Measurements from ENCODE around the gene ZNF101.

Gene ZNF101

DNA sequence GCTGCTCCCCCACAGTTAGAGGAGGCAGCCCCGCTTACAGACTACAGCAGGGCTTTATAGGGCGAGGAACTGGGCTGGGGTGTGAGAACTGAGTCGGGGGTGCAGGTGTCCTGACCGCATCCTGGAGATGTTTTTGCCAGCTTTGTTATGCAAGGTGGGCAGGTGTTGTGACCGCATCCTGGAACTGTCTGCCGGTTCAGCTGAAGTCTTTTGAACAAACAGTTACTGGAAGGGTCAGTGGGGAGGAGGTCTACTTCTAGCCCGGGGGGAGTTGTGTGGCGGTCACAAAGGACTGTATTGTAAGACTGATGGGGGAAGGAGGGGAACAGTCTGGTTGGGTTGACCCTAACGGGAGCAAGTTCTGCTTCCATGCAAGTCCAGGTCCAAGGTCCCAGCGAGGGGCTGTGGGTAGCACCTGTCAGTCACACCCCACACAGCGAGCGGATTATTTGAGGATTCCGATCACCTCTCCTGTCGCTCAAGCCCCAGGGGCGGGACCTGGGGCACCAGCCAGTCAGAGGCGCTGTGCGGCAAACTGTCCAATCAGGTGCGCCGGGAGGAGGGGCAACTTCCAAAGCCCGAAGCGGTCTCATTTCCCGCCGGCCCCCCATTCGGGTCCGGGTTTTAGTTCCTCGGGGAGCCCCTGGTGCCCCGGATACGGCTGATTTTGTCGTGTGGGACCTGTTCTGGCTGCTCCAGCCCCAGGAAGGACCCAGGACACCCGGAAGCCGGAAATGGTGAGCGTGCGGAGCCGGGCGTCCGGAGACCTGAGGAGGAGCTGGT is at the start of gene ZNF101:
Gene ZNF101 (plus strand): TSS at position 610 of the 783 bp plus-strand sequence. CDS start 125 bp downstream, at position 735.
- DNase-seq (ENCODE audit: low read depth in 2 of 2): peak; percentile 67 to 68

DNA sequence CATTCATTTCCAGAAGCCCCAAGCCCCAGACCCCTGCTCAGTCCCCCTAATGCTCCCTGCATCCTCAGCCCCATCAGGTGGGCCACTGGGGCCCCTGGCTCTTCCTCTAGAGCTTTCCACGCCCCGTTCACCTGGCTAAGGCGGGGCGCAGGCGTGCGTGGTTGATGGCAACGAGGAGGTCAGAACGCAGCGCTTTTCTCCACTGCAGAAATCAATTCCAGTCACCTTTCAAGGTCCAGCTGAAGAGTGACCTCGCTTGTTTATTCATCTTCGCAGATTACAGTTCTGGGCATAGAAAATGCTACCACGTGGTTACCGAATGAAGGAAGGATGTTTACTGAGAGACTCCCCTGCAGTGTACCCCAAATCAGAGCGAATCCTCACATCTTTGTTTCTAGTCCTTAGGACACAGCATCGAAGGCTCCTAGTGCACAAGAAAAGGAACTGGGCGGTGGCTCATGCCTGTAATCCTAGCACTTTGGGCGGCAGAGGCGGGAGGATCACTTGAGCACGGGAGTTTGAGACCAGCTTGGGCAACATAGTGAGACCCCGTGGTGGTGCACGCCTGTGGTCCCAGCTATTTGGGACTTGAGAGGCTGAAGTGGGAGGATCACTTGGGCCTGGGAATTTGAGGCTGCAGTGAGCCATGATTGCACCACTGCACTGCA is 49.3 kb upstream of the ZNF101 start:
- no peak for DNase-seq (ENCODE audit: low read depth in 2 of 2)

DNA sequence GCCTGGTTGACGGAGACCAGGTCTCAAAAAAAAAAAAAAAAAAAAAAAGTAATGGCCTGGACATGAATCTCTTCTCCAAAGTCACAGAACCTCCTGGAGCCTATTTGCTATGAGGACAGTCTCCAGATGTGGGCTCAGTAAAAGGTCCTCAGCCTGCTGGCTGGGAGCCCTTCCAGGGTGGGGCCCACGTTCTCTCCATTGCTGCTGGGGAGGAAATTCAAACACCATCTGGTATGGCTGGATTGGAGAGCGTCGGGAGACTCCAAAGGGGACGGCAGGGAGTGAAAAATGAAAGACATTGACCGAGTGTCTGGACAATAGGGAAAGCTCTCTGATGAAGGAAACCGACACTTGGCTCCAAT is 48.8 kb upstream of the ZNF101 start:
- DNase-seq (ENCODE audit: low read depth in 2 of 2): no peak

DNA sequence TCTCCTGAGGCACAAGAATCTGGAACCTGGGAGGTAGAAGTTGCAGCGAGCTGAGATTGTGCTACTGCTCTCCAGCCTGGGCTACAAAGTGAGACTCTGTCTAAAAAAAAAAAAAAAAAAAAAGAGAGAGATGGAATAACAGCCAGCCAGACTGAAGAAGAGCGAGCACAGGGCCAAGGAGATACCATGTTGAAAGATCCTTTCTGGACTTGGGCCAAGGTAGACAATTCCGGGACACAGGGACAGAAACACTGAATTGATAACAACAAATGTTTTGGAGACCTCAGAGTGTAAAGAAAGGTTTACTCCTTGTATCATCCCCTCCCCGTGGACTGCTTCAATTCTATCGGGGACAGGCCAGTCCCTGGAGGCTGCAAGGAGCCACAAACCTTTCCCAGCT is 45.3 kb upstream of the ZNF101 start:
- DNase-seq (ENCODE audit: low read depth in 2 of 2): no peak

DNA sequence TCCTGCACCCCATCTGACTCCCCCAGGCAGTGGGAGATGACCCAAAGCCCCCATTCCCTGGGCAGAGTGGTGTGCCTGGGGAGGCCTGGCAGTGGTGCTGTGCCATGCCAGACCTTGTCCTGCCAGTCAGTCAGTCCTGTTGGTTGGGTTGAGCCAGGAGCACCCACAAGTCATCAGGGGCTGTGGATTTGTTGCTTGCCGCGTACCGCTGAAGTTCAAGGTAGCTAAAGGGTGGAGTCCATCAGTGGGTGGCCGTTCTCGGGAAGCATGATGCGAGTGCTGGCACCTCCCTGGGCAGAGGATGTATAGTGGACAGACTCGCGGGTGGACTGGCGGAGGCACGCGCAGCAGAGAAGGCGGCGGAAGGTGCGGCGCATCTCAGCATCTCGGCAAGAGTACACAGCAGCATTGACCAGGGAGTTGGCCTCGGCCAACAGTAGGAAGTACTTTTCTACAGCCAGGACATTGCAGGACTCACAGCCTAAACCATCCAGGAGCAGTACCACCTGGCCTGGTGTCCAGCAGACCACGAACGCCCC is 44.5 kb upstream of the ZNF101 start:
- no peak for DNase-seq (ENCODE audit: low read depth in 2 of 2)

DNA sequence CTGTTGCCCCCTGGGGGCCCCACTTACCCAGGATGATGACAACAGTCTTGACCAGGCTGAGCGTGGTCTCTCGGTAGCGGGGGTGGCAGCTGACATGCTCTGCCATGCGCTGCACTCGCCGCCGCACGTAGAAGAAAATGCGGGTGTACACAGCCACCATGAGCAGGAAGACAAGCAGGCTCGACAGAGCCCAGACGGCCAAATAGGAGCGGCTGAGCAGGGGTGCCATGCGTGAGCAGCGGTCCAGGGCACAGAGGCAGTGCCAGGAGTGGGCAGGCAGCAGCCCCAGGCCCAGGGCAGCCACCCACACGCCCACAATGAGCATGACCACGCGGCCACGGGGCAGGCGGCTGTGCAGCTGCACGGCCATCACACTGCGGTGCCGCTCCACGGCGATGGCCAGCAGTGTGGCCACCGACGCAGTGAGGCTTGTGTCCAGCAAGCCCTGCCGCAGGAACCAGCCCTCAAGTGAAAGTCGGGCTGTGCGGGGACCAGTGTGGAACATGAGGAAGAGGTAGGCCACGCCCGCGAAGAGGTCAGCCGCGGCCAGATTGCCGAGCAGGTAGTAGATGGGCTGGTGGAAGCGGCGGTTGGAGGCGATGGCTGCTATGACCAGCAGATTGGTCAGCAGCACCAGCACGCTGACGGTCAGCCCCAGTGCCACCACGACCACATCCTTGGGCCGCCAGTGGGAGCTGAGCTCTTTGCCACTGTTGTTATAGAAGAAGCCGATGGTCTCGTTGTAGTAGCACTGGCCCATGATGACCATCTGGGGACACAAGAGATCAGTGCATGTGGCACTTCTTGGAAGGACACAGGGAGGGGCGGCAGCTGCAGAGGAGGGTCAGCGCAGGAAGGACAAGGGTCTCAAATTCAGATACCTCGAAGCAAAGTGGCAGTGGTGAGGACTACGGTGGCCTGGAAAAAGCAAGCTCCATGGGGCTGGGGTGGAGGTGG is 41.8 kb upstream of the ZNF101 start:
- no peak for DNase-seq (ENCODE audit: low read depth in 2 of 2)

DNA sequence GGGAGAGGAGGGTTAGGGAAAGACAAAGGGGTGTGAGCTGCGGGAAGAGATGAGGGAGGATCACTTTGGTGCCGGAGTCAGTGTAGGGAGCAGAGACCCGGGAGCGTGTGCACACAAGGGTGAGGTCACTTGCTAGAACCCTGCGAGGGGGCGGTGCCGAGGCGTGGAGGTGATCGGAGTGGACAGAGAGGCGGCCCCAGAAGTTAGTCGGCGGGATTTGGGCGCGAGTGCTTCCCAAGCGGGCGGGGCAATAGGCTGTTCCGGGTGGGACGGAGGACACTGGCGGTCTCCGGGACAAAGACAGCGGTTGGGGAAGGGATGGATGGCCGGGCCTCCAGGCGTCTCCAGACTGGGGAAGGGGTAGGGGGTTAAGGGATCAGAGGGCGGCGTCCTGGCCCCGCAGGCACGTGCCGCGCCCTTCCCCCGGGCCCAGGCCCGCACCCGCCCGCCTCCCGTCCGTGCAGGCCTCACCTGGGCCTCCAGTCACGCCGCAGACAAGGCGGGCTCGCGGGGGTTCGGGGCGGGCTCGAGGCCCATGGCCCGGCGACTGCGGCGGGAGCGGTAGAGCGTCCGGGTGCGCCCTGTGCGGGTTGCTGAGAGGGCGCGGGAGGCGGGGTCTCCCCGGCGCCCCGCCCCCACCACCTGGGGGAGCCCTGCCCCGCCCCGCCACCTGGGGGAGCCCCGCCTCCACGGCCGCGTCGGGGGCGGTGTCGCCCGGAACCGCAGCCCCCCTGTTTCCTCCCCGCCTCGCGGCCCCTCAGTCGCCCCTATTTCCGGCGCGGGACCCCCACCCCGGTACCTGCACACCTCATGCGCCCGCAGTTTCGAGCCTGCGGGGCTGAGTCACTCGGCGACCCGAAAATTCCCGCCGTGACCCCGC is 40.8 kb upstream of the ZNF101 start, which contains the start of gene LPAR2:
Gene LPAR2 (minus strand): TSS at position 600 of the 880 bp plus-strand sequence. CDS start 945 bp downstream, outside the sequence.
- DNase-seq (ENCODE audit: low read depth in 2 of 2): no peak

DNA sequence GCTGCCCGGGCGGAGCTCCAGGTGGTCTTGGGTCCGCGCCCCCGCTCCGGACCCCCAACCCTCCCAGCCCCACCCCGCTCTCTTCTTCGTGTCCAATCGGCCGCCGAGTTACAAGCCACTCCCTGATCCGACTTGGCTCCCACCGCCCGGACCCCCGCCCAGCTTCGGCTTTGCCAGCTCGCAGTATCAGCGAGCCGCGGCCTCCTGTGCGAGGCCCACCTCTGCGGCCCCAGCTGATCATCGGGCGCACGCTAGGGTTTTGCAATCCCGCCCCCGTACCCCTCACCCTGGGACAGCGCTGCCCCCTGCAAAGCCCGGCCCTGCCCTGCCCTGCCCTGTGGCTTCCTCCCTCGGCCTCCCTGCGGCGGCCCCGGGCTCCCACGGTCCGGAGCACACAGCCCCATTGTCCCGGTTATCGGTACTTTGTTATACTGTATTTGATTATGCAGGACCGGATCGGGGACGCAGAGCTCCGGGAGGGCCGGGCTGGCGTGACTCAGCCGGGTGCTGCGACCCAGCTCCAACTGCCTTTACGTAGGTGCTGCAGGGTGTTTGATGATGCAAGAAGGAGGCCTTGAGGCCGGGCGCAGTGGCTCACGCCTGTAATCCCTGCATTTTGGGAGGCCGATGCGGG is 40.0 kb upstream of the ZNF101 start:
- DNase-seq (ENCODE audit: low read depth in 2 of 2): peak in 1 of 2 experiments; percentile 14

DNA sequence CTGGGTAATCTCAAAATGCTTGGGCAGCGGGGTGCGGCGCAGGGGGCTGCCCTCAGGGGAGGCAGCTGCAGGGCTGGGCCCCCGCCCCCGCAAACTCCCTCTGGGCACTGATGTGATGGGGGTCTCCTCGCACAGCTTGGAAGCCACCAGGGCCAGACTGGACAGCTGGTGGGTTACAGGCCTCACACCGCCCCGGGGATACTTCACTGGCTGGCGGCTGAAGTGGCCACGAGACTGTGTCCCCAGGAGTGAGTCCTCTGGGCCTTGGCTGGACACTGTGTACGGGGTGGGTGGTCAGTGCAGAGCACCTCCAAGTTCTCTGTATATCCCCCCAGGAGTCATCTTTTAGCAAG is 38.6 kb upstream of the ZNF101 start:
- DNase-seq (ENCODE audit: low read depth in 2 of 2): no peak

DNA sequence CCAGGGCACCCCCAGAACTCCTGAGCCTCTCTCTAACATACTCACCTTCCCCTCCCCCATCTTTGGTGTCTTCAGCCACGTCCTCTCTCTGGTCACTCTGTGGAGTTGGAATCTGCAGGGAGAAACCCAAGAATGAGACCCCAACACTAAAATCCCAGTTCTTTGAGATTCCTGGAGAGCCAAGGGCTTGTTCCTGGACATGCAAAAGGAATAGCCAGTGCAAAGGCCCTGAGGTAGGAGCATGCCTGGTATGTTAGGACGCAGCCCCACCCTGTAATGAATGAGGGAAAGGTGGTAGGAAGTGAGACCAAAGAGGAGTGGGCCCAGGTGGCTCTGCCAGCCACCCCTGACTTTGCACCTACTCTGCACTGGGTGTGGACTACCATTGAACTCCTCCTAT is 38.2 kb upstream of the ZNF101 start:
- DNase-seq (ENCODE audit: low read depth in 2 of 2): no peak

DNA sequence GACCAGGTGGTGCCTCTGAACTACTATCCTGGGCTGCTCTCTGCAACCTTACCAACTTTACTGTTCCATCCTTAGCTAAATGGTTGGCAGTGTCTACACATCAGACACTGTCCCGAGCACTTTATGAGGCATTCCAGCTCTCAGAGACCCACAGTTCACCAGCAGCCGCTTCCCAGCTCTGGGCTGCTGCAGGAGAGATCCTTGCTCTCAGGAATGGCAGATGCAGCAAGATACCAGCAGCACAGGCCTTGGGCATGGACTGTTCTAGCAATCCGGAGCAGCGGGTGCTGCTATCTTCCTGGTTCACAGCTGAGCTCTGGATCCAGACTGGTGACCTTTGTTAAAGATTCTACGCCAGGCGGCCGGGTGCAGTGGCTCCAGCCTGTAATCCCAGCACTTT is 37.3 kb upstream of the ZNF101 start:
- DNase-seq (ENCODE audit: low read depth in 2 of 2): no peak

DNA sequence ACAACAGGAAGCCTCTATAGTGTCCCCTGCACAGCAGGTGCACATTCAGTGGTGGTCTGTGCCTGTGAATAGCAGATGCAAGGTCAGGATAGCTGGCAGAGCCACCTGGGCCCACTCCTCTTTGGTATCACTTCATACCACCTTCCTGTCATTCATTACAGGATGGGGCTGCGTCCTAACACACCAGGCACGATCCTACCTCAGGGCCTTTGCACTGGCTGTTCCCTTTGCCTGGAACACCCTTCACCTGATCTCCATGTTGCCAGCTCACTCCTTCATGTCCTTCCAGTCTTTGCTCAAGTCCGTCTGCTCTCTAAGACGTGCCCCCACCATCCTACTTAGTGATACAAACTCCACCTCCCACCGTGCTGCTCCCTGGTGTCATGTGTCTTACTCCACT is 36.0 kb upstream of the ZNF101 start:
- DNase-seq (ENCODE audit: low read depth in 2 of 2): no peak

DNA sequence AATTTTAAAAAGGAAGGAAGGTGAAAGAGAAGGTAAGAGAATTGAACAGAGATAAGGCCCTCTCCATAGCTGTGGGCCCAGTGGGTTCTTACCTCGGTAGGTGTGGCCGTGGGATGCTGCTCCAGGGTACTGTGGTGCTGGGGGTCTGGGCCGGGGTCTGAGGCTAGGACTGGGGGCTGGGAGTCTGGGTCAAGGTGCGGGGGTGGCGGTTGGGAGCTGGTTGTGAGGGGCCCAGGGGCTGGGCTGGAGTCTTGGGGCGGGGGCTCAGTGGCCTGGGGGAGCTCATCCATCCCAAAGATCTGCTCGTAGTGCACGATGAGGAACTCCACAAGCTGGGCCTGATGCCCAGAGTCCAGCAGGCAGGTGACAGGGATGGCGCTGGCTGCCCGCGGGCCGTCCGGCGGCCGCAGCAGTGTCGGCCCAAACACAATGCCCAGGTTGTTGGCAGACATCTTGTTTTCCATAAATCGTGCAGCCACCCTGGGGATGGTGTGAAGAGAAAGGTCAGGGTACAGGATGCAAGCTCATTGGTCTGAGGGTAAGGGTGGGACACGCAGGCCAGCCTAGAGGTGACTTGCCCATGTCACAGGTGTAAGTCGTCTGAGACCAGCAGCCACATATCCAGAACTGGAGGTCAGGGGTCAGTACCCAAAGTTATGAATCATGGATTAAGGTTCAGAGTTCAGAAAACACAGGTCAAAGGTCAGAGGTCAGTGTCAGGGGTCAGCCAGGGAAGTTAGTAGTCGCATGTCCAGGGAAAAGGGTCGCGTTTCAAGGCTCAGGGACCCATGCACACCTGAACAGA is 34.7 kb upstream of the ZNF101 start:
- DNase-seq (ENCODE audit: low read depth in 2 of 2): no peak

DNA sequence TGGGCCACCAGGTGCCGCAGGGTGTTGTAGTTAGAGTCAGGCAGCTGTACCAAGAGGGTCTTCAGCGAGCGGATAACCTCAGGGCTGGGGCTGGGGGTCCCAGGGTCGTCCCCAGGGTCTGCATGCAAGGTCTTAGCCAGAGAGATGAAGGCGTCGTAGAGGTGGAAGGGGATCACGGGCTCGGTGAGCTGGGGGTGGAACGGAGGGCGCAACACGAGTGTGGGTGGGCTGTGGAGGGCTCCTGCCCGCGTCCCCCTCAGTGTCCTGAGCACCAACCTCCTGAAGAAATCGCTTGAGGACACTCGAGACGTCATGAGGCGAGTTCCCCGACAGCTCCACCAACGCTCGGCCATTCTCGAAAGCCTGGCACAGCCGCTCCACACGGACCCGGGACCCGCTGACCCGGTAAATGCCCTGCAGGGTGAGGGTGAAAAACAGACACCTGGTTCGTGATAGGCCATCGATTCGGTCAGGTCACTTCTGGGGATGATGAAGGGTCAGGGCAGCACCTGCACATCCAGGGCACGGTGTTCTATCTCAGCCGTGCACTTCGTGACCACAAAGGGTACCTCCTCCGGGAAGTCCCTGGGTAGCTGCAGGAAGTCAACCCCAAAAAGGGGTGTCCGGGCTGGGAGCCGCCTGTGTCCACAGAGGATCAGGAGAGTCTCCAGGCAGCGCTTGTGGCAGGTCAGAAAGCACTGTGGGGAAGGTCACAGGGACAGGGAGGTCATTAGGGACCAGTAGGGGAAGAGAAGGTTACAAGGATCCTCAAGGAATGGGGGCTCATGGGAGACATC is 33.9 kb upstream of the ZNF101 start:
- DNase-seq (ENCODE audit: low read depth in 2 of 2): no peak

DNA sequence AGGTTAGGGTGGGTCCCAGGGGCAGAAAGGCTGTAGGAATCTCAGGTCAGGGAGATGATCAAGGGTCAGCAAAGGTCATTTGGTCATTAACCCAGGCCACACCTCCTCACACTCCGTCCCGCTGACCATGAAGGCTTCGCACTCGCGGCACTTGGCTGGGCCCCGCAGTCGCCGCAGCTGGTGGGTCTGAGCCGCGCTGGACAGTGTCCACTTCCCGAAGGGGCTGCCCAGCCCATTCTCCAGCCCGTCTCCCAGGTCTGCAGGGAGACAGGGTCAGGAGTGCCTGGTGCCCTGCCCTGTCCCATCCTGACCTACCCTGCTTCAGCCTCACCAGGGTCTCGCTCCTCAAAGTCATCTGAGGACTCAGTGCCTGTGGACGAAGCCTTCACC is 33.3 kb upstream of the ZNF101 start:
- DNase-seq (ENCODE audit: low read depth in 2 of 2): no peak

DNA sequence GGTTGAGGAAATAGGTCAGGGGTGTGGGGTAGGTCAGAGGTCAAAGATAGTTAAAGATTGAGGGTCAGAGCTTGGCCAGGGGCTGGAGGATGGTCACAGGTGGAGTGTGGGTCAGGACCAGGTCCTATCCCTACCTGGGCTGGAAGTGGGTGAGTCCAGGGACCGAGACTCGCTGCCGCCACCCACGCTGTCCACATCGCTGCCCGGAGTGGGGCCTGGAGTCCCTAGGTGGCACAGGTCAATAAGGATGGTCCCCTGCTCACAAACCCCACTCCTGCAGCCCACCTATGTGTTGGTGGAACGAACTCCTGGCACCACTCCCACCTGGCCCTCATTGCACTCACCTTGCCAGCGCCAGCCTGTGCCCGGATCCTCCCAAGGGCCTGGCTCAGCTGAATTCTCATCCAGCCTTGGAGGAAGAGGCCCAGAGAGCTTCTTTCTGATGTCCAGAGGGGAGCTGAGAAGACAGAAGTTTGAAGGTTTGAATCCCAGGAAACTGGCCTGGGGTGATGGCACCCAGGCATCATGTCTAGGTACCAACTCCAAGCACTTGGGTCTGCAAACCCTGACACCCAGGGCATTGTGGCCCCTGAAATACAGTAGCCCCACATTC is 32.0 kb upstream of the ZNF101 start:
- no peak for DNase-seq (ENCODE audit: low read depth in 2 of 2)

DNA sequence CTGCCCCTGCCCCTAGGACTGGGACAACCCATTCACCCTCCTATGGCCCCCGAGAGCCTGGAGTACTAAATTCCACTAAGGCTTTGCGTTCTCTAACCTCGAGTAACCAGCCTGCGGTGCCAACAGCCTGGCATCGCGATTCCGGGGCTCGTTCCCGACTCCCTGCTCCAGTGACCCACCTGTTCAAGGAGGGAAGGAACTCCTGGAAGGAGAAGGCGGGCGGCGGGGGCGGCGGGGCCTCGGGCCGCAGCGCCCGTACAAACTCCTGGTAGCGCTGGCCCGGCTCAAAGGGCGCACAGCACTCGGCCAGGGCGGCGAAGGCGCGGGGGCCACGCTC is 31.5 kb upstream of the ZNF101 start:
- DNase-seq (ENCODE audit: low read depth in 2 of 2): no peak

DNA sequence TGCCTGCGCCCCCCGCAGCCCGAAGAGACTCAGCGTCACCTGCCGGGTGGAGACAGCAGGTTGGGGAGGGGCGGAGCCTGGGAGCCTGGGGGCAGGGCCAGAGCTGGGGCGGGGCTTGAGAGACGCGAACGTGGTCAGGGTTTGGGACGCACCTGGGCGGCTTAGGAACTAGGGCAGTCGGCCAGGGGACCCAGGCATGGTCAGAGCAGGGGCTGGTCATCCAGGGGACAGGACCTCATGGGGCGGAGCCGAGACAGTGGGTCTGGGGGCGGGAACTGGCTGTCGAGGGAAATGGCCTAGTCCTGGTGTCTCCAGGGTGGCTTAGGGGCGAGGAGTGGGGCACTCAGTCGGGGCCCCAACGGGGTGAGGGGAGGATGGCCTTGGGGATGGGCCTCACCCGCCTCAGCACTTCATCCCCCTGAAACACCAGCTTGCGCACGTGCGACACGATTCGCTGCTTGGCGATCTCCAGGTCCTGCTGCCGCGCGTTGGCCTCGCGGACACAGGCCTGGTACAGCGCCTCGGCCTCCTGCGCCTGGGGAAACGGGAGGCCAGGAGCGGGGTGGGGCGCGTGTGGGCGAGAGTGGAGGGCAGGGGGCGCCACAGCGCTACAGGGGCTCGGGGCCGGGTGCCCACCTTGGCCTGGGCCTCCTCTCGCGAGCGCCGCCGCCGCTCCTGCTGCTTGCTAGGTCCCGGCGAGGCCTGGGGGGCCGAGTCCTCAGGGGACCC is 31.0 kb upstream of the ZNF101 start:
- no peak for DNase-seq (ENCODE audit: low read depth in 2 of 2)
